Tibial nerve (tissue), 4 donors: ENCODE measurements around the gene SHISA7. TPM values are rescaled to one million over a fixed set of nuclear protein-coding genes. Genes with fewer than 3 reads are reported as not detected.

Source experiments
- DNase-seq, 2 donors: peaks; one replicate each; pipeline ENCODE4 v3.0.0-alpha.2; 2019; ENCODE audit warnings: low spot score in 2 of 2
- H3K27ac ChIP-seq, 4 donors: fragments of 200-600 bp; sonication (generic) in 3 of 4; one replicate each; pipeline ENCODE4 v1.5.1; 2017 to 2019; ENCODE audit warnings: mild to moderate bottlenecking in 1 of 4
- H3K27me3 ChIP-seq, 2 donors: fragments of 200-600 bp; sonication (generic) in 1 of 2; one replicate each; pipeline versions ENCODE4 v1.5.1 to v1.6.0; 2017 to 2019
- H3K36me3 ChIP-seq, 3 donors: fragments of 200-600 bp; sonication (generic); one replicate each; pipeline ENCODE4 v1.5.1; 2018 to 2019
- H3K4me1 ChIP-seq, 4 donors: fragments of 200-600 bp; sonication (generic) in 3 of 4; one replicate each; pipeline ENCODE4 v1.5.1; 2017 to 2019
- H3K4me3 ChIP-seq, 4 donors: fragments of 200-600 bp; sonication (generic) in 3 of 4; one replicate each; pipeline ENCODE4 v1.5.1; 2017 to 2019; ENCODE audit warnings: mild to moderate bottlenecking in 1 of 4, moderate library complexity in 1 of 4
- H3K9me3 ChIP-seq, 4 donors: fragments of 200-600 bp; sonication (generic) in 3 of 4; one replicate each; pipeline ENCODE4 v1.5.1; 2017 to 2019
- CTCF ChIP-seq, 5 experiments: fragments of 200-600 bp in 3 of 5; fragments of 450-650 bp in 2 of 5; sonication (generic) in 3 of 5; IDR thresholded peaks; one replicate each; pipeline ENCODE4 v1.5.1; 2016 to 2019; ENCODE audit warnings: antibody characterized with exemption in 5 of 5, mild to moderate bottlenecking in 3 of 5, moderate library complexity in 2 of 5
- EP300 ChIP-seq, 2 donors: sonication (generic); formaldehyde crosslinking; IDR thresholded peaks; one replicate each; pipeline ENCODE4 v1.6.1; 2017; ENCODE audit warnings: antibody characterized with exemption in 2 of 2, mild to moderate bottlenecking in 1 of 2
- POLR2A ChIP-seq, 2 donors: fragments of 450-650 bp; IDR thresholded peaks; one replicate each; pipeline ENCODE4 v1.6.1; 2017; ENCODE audit warnings: antibody characterized with exemption in 2 of 2, mild to moderate bottlenecking in 2 of 2, moderate library complexity in 2 of 2
- WGBS, 2 donors: methylation state at CpG; one replicate each; pipeline ENCODE4 v1.1.5; 2018; 5-methylcytosine and 5-hydroxymethylcytosine counted together
- total RNA-seq, 4 donors: library from RNA; depleted of rRNA; stranded (reverse); fragments of >200 nt; gene quantifications; one replicate each; pipeline ENCODE4 v1.1.0, GENCODE V29; 2016

The SHISA7 gene
- total RNA-seq, 4 donors from 2014 or later: 0.42 to 4.1 (median 2.0) TPM

DNA sequence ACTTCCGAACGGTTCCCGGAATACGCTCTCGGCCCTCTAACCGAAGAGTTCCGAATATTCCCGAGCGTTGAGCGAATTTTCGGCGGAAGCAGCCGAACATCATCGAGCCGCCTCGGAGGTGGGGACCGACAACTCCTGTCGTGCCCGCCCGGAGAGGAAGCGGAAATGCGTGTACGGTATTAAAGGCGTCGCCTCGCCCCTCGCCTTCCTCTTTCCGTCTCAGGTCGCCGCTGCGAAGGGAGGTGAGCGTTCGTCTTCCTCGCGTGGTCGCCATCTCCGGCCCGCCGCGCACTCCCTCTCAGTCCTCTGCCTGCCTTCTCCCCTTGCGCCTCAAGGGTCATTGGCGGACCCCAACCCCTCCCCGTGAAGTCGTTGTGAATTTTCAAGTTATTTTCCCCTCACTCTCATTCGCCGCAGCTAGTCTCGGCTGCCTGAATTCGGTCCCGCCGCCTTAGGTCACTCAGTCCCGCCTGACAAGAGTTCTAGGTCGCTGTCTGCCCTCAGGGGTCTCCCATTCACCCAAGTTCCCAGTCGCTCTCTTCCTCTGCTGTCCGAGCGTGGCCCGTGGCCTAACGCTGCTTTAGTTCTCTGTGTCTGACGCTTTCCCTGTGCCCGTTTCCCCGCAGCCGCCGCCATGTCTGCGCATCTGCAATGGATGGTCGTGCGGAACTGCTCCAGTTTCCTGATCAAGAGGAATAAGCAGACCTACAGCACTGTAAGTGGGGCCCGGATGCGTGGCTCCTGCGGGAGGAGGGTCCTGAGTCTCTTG is 57.2 kb downstream of the SHISA7 start, which contains the start of gene RPL28:
Gene RPL28 (plus strand): TSS at position 209 of the 769 bp plus-strand sequence. CDS start 426 bp downstream, at position 635.
- peak within 1 kb of the TSS; percentile 79 to 97 (median 92) for H3K27ac ChIP-seq
- 0 to 1% methylated on average over 43 to 59 of the region's 68 CpGs for WGBS, 2 donors
- peaks cover 0 to 62% (median 37%) of the 10 kb centered on the region in 4 donors for H3K4me1 ChIP-seq

GRCh38 chr19:55384920-55385723 is 58.0 kb downstream of the SHISA7 start:
- peak; percentile 98 to 99 for DNase-seq
- Histone ChIP-seq H3K9me3 (no peaks in the 10 kb centered on the region), H3K27me3 (no peaks in the 10 kb centered on the region), H3K36me3 (peaks cover 0 to 33% (median 12%) of the 10 kb centered on the region in 3 donors), H3K27ac (peak overlapping the region; percentile 79 to 97 (median 92)), H3K4me1 (peaks cover 0 to 57% (median 37%) of the 10 kb centered on the region in 4 donors), H3K4me3 (peak overlapping the region; percentile 69 to 95 (median 92))
- 5 to 6% methylated on average over 32 to 34 of the region's 34 CpGs for WGBS, 2 donors
- no peak for TF ChIP-seq EP300 (IDR thresholded peaks at IDR 0.05)
- TF ChIP-seq POLR2A (IDR thresholded peaks at IDR 0.05): no peak
- no peak for TF ChIP-seq CTCF (IDR thresholded peaks at IDR 0.05)

More for the DNA sequence above, 57.2 kb downstream of the SHISA7 start, which contains the start of gene RPL28:
- H3K36me3 ChIP-seq: peaks cover 0 to 41% (median 12%) of the 10 kb centered on the region in 3 donors
- TF ChIP-seq EP300 (IDR thresholded peaks at IDR 0.05): peak; percentile 88 to 100
- peak; percentile 96 for TF ChIP-seq POLR2A (IDR thresholded peaks at IDR 0.05)
- peak in 2 of 5 experiments; percentile 10 to 26 for TF ChIP-seq CTCF (IDR thresholded peaks at IDR 0.05)
- DNase-seq: peak; percentile 96 to 99
- H3K27me3 ChIP-seq: no peaks in the 10 kb centered on the region
- H3K4me3 ChIP-seq: peak within 1 kb of the TSS; percentile 69 to 95 (median 92)
- H3K9me3 ChIP-seq: no peaks in the 10 kb centered on the region

- Histone ChIP-seq H3K4me3 (peak within 1 kb of the TSS; percentile 69 to 95 (median 92)), H3K27me3 (no peaks in the 10 kb centered on the region), H3K36me3 (peaks cover 0 to 25% (median 12%) of the 10 kb centered on the region in 3 donors), H3K4me1 (peaks cover 0 to 49% (median 37%) of the 10 kb centered on the region in 4 donors), H3K9me3 (no peaks in the 10 kb centered on the region), H3K27ac (peak within 1 kb of the TSS; percentile 79 to 97 (median 92))
- WGBS, 2 donors: 28 to 31% methylated on average over 25 to 27 of the region's 72 CpGs
- peak in 1 of 2 donors; percentile 14 for DNase-seq
- no peak for TF ChIP-seq EP300 (IDR thresholded peaks at IDR 0.05)
- TF ChIP-seq CTCF (IDR thresholded peaks at IDR 0.05): no peak
- TF ChIP-seq POLR2A (IDR thresholded peaks at IDR 0.05): no peak
These were observed 58.8 kb downstream of the SHISA7 start, which contains the start of gene TMEM238 for GRCh38 chr19:55384131-55384919. Gene TMEM238 (minus strand): TSS chr19:55384292. CDS start chr19:55384259, 33 bp downstream.

GRCh38 chr19:55383279-55384130 is 59.6 kb downstream of the SHISA7 start:
- no peaks in the 10 kb centered on the region for H3K9me3 ChIP-seq
- peaks cover 0 to 17% (median 12%) of the 10 kb centered on the region in 3 donors for H3K36me3 ChIP-seq
- no peaks in the 10 kb centered on the region for H3K27me3 ChIP-seq
- 9 to 13% methylated on average over 31 to 46 of the region's 88 CpGs for WGBS, 2 donors
- peak overlapping the region; percentile 33 to 95 (median 81) for H3K4me3 ChIP-seq
- peak overlapping the region; percentile 79 to 96 (median 86) for H3K27ac ChIP-seq
- no peak for DNase-seq
- H3K4me1 ChIP-seq: peaks cover 0 to 41% (median 31%) of the 10 kb centered on the region in 4 donors
- TF ChIP-seq POLR2A (IDR thresholded peaks at IDR 0.05) (peak in 1 of 2 donors; percentile 28), CTCF (IDR thresholded peaks at IDR 0.05) (peak in 4 of 5 experiments; percentile 16 to 68 (median 48)), EP300 (IDR thresholded peaks at IDR 0.05) (peak in 1 of 2 donors; percentile 31)
